H9 (cell line): ENCODE data around the gene SCUBE2. TPM values are rescaled to one million over a fixed set of nuclear protein-coding genes. Genes with fewer than 3 reads are reported as not detected.

ENCODE experiments used
- DNase-seq: peaks from one replicate; pipeline ENCODE4 v3.0.0-alpha.2; 2017
- H2AFZ ChIP-seq: one replicate; pipeline ENCODE4 v1.6.1; 2013; ENCODE audit warnings: mild to moderate bottlenecking, low read length, control low read depth, moderate library complexity
- H2AK5ac ChIP-seq: 2 replicates; pipeline ENCODE4 v1.6.1; 2013; ENCODE audit warnings: low read length, control low read depth, mixed read lengths; ENCODE audit not compliant: insufficient read length
- H2BK120ac ChIP-seq: one replicate; pipeline ENCODE4 v1.6.1; 2013; ENCODE audit warnings: low read depth, mild to moderate bottlenecking, low read length, control low read depth, inconsistent platforms; ENCODE audit not compliant: poor library complexity, severe bottlenecking
- H2BK12ac ChIP-seq: 2 replicates; pipeline ENCODE4 v1.6.1; 2013; ENCODE audit warnings: low read length, control low read depth, mixed read lengths, low read depth; ENCODE audit not compliant: insufficient read length
- H2BK15ac ChIP-seq: 2 replicates; pipeline ENCODE4 v1.6.1; 2013; ENCODE audit warnings: low read depth, low read length, control low read depth
- H2BK20ac ChIP-seq: one replicate; pipeline ENCODE4 v1.6.1; 2013; ENCODE audit warnings: low read depth, mild to moderate bottlenecking, low read length, control low read depth, inconsistent platforms; ENCODE audit not compliant: poor library complexity, severe bottlenecking
- H2BK5ac ChIP-seq: 2 replicates; pipeline ENCODE4 v1.6.1; 2013; ENCODE audit warnings: low read length, control low read depth, mixed read lengths; ENCODE audit not compliant: insufficient read length
- H3K14ac ChIP-seq: 2 replicates; pipeline ENCODE4 v1.6.1; 2013; ENCODE audit warnings: low read length, control low read depth; ENCODE audit not compliant: insufficient read depth
- H3K18ac ChIP-seq: 2 replicates; pipeline ENCODE4 v1.6.1; 2013; ENCODE audit warnings: low read depth, mild to moderate bottlenecking, mixed read lengths, low read length, control low read depth; ENCODE audit not compliant: insufficient read length
- H3K23ac ChIP-seq: 2 replicates; pipeline ENCODE4 v1.6.1; 2013; ENCODE audit warnings: low read length, control low read depth, mixed read lengths, low read depth; ENCODE audit not compliant: insufficient read length
- H3K23me2 ChIP-seq: 2 replicates; pipeline ENCODE4 v1.6.1; 2013; ENCODE audit warnings: low read depth, mild to moderate bottlenecking, mixed read lengths, low read length, control low read depth; ENCODE audit not compliant: insufficient read length, poor library complexity, severe bottlenecking
- H3K27ac ChIP-seq: 2 replicates; pipeline ENCODE4 v1.5.1; 2013; ENCODE audit warnings: low read length, control low read depth, mixed read lengths, low read depth; ENCODE audit not compliant: insufficient read length
- H3K27me3 ChIP-seq: 2 replicates; pipeline ENCODE4 v1.6.1; 2013; ENCODE audit warnings: low read length, control low read depth, inconsistent platforms; ENCODE audit not compliant: insufficient read depth
- H3K4ac ChIP-seq: 2 replicates; pipeline ENCODE4 v1.6.1; 2013; ENCODE audit warnings: low read depth, mild to moderate bottlenecking, control low read depth, inconsistent platforms, low read length, moderate library complexity
- H3K4me1 ChIP-seq: 2 replicates; pipeline ENCODE4 v1.6.1; 2013; ENCODE audit warnings: low read length, control low read depth, inconsistent platforms; ENCODE audit not compliant: insufficient read depth
- H3K4me2 ChIP-seq: 2 replicates; pipeline ENCODE4 v1.6.1; 2013; ENCODE audit warnings: low read length, control low read depth, mixed read lengths; ENCODE audit not compliant: insufficient read length, insufficient read depth
- H3K56ac ChIP-seq: 2 replicates; pipeline ENCODE4 v1.6.1; 2013; ENCODE audit warnings: low read depth, mild to moderate bottlenecking, mixed read lengths, low read length, control low read depth; ENCODE audit not compliant: insufficient read length
- H3K79me1 ChIP-seq: 2 replicates; pipeline ENCODE4 v1.6.1; 2013; ENCODE audit warnings: low read depth, mild to moderate bottlenecking, moderate library complexity, low read length, control low read depth, inconsistent platforms; ENCODE audit not compliant: insufficient read depth, poor library complexity, severe bottlenecking
- H3K79me2 ChIP-seq: 2 replicates; pipeline ENCODE4 v1.6.1; 2013; ENCODE audit warnings: low read length, control low read depth, inconsistent platforms; ENCODE audit not compliant: insufficient read depth
- H3K9ac ChIP-seq: 2 replicates; pipeline ENCODE4 v1.6.1; 2013; ENCODE audit warnings: low read length, control low read depth, mixed read lengths; ENCODE audit not compliant: insufficient read length; ENCODE audit errors: extremely low read depth
- H3K9me3 ChIP-seq: one replicate; pipeline ENCODE4 v1.6.1; 2013; ENCODE audit warnings: low read depth, low read length, inconsistent platforms; ENCODE audit not compliant: control insufficient read depth
- H3T11ph ChIP-seq: one replicate; pipeline ENCODE4 v1.6.1; 2013; ENCODE audit warnings: mild to moderate bottlenecking, low read length, control low read depth, inconsistent platforms
- H4K20me1 ChIP-seq: one replicate; pipeline ENCODE4 v1.6.1; 2013; ENCODE audit not compliant: control insufficient read depth, insufficient read length, insufficient read depth
- H4K5ac ChIP-seq: 2 replicates; pipeline ENCODE4 v1.6.1; 2013; ENCODE audit warnings: low read depth, mild to moderate bottlenecking, mixed read lengths, low read length, control low read depth; ENCODE audit not compliant: insufficient read length
- H4K8ac ChIP-seq: replicated peaks from 2 replicates; pipeline ENCODE4 v1.6.1; 2013; ENCODE audit warnings: low read length, control low read depth, mixed read lengths, low read depth; ENCODE audit not compliant: insufficient read length
- H4K91ac ChIP-seq: 2 replicates; pipeline ENCODE4 v1.6.1; 2013; ENCODE audit warnings: low read depth, mild to moderate bottlenecking, moderate library complexity, mixed read lengths, low read length, control low read depth; ENCODE audit not compliant: insufficient read length
- H3K27ac Mint-ChIP-seq, 3 experiments: 2 replicates in 2 of 3; 3 replicates in 1 of 3; pipeline ENCODE4 v1.8.0; 2020 to 2021; ENCODE audit warnings: mixed read lengths in 3 of 3, mild to moderate bottlenecking in 1 of 3, moderate library complexity in 1 of 3
- H3K27me3 Mint-ChIP-seq: 2 replicates; pipeline ENCODE4 v1.8.0; 2021; ENCODE audit warnings: low read depth, mild to moderate bottlenecking, moderate library complexity, mixed read lengths
- H3K36me3 Mint-ChIP-seq, 3 experiments: 2 replicates in 2 of 3; 3 replicates in 1 of 3; pipeline ENCODE4 v1.8.0; 2020 to 2021; ENCODE audit warnings: low read depth in 3 of 3, mixed read lengths in 3 of 3; ENCODE audit not compliant: insufficient read depth in 1 of 3
- H3K4me1 Mint-ChIP-seq, 2 experiments: 2 replicates each; pipeline ENCODE4 v1.8.0; 2020; ENCODE audit warnings: mixed read lengths in 2 of 2
- H3K4me3 Mint-ChIP-seq, 2 experiments: 2 replicates in 1 of 2; 3 replicates in 1 of 2; pipeline ENCODE4 v1.8.0; 2020 to 2021; ENCODE audit warnings: mild to moderate bottlenecking in 2 of 2, mixed read lengths in 2 of 2, moderate library complexity in 1 of 2
- H3K9me3 Mint-ChIP-seq, 2 experiments: 2 replicates in 1 of 2; 3 replicates in 1 of 2; pipeline ENCODE4 v1.8.0; 2020; ENCODE audit warnings: mild to moderate bottlenecking in 2 of 2, mixed read lengths in 2 of 2, moderate library complexity in 1 of 2
- CTCF ChIP-seq: fragments of 200-600 bp; sonication (generic); conservative IDR thresholded peaks from 3 replicates; pipeline ENCODE4 v1.8.0; 2021; ENCODE audit warnings: antibody characterized with exemption, mild to moderate bottlenecking
- WGBS: extraction: QIAGEN DNeasy Blood & Tissue Kit; methylation state at CpG from one replicate; pipeline ENCODE4 v1.1.7; 2013; ENCODE audit warnings: missing lambda C conversion rate, low lambda C conversion rate, mixed read lengths; ENCODE audit not compliant: insufficient read length; ENCODE audit errors: extremely low coverage; 5-methylcytosine and 5-hydroxymethylcytosine counted together
- total RNA-seq: library from RNA; stranded (reverse); gene quantifications from 2 replicates; pipeline ENCODE4 v1.2.1, GENCODE V29; 2021

SCUBE2 gene
- total RNA-seq, 1 experiment from 2014 or later: 1.6 TPM

- H2BK15ac ChIP-seq: no peak overlapping the region
- H3K9ac ChIP-seq: no peak overlapping the region
- H3K36me3 Mint-ChIP-seq: no peaks in the 10 kb centered on the region
- H3K9me3 Mint-ChIP-seq: no peaks in the 10 kb centered on the region; a peak in 1 of 5 replicates
- H3K27ac ChIP-seq: no peak overlapping the region
- no peak overlapping the region for H2BK12ac ChIP-seq
- no peak overlapping the region for H2AFZ ChIP-seq
- peaks cover 10% of the 10 kb centered on the region; the same call in 1 of the 2 replicates for H3K27me3 ChIP-seq
- no peak overlapping the region for H3K4ac ChIP-seq
- no peak for DNase-seq
- no peaks in the 10 kb centered on the region for H3K9me3 ChIP-seq
- no peak overlapping the region for H3K4me2 ChIP-seq
- H3K4me1 ChIP-seq: peaks cover 2% of the 10 kb centered on the region; the same call in 1 of the 2 replicates
- H4K5ac ChIP-seq: no peak overlapping the region
- H3K23ac ChIP-seq: no peak overlapping the region
- no peak overlapping the region; a peak in 1 of 5 replicates for H3K4me3 Mint-ChIP-seq
- WGBS: no CpG with 5 or more reads among the region's 3 CpGs
- no peak overlapping the region for H2AK5ac ChIP-seq
- TF ChIP-seq CTCF: no peak
- H3T11ph ChIP-seq: no peak overlapping the region
- H3K27ac Mint-ChIP-seq: no peak overlapping the region
- H3K56ac ChIP-seq: no peak overlapping the region
- H4K8ac ChIP-seq: no peak overlapping the region
- H3K23me2 ChIP-seq: peaks cover 8% of the 10 kb centered on the region
- no peak overlapping the region for H2BK20ac ChIP-seq
- no peak overlapping the region for H2BK5ac ChIP-seq
- peaks cover 11 to 12% of the 10 kb centered on the region in 2 experiments for H3K4me1 Mint-ChIP-seq
- H3K18ac ChIP-seq: no peak overlapping the region
- H4K20me1 ChIP-seq: no peaks in the 10 kb centered on the region
- no peak overlapping the region for H4K91ac ChIP-seq
- no peak overlapping the region for H3K14ac ChIP-seq
- H2BK120ac ChIP-seq: no peak overlapping the region
- H3K79me2 ChIP-seq: no peaks in the 10 kb centered on the region
- no peaks in the 10 kb centered on the region for H3K79me1 ChIP-seq
- peaks cover 50% of the 10 kb centered on the region for H3K27me3 Mint-ChIP-seq
Measured at GRCh38 chr11:9089061-9089460, 2.3 kb downstream of the SCUBE2 start.
